COLO668 (cell line): ENCODE results near the gene SSUH2.
"Not testable (repeated sequence)": the region's sequence is repeated elsewhere in the genome, so short reads cannot be mapped to it uniquely, and the experiment has no call there.

Experiments
- DNase-seq: peaks from one replicate; lab custom pipeline; 2025; ENCODE audit not compliant: unreplicated experiment; lab: John Stamatoyannopoulos, UW

SSUH2 gene, protein sequence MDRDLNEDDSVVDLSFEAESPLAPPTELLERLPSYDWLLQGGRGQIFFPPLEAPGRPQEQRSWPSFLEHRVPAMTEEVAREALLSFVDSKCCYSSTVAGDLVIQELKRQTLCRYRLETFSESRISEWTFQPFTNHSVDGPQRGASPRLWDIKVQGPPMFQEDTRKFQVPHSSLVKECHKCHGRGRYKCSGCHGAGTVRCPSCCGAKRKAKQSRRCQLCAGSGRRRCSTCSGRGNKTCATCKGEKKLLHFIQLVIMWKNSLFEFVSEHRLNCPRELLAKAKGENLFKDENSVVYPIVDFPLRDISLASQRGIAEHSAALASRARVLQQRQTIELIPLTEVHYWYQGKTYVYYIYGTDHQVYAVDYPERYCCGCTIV

DNA sequence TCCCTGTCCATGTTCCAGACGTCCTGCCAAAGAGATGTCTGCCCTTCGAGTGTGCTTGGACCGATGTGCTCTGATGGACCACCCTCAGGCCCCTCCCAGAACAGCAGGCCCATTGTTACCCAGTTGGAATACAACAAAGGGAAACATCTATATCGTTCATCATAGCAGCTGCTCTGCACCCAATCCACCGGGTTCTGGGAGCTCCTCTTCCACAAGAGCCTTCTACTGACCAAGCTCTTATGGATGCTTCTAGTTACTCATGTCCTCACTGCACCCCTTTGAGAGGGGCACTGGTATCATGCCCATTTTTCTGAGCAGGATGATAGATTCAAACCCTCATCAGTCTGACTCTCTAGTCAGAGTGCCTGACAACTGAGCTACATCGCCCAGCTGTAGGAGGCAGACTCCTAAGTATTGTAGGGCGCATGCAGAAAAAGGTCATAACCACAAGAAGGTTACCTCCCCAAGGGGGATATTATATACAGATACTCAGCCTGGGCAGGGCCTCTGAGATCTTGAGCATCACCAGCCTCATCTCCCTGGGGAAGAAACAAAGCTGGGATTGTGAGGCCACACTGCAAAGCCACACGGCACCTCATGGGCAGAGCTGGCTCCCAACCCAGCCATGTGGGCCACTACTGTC lies at the start of gene SSUH2:
TSS of gene SSUH2 (minus strand) at position 51 of the 643 bp plus-strand sequence. CDS start at position 11, 40 bp downstream.
- no peak for DNase-seq

DNA sequence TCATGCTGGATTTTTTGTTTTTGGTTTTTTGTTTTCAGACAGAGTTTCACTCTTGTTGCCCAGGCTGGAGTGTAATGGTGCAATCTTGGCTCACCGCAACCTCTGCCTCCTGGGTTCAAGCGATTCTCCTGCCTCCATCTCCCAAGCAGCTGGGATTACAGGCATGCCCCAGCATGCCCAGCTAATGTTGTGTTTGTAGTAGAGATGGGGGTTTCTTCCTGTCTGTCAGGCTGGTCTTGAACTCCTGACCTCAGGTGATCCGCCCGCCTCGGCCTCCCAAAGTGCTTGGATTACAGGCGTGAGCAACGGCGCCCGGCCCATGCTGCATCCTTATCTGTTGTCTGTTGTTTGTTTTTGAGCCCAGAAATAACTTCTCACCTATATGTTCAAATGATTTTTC lies 46.7 kb upstream of the SSUH2 start:
- not testable (repeated sequence) for DNase-seq

DNA sequence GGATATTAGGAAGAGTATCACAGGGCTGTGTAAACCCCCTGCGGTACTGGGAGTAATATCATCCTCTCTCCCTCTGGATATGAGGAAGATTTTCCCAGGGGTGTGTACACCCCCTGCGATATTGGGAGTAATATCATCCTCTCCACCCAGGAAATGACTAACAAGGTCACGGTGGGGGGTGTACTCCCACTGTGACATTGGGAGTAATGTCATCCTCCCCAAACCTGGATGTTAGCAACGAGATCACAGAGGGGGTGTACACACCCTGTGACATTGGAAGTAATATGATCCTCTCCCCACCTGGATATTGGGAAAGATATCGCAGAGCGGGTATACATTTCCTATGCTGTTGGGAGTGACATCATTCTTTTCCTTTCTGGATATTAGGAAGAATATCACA lies 40.4 kb upstream of the SSUH2 start:
- not testable (repeated sequence) for DNase-seq

DNA sequence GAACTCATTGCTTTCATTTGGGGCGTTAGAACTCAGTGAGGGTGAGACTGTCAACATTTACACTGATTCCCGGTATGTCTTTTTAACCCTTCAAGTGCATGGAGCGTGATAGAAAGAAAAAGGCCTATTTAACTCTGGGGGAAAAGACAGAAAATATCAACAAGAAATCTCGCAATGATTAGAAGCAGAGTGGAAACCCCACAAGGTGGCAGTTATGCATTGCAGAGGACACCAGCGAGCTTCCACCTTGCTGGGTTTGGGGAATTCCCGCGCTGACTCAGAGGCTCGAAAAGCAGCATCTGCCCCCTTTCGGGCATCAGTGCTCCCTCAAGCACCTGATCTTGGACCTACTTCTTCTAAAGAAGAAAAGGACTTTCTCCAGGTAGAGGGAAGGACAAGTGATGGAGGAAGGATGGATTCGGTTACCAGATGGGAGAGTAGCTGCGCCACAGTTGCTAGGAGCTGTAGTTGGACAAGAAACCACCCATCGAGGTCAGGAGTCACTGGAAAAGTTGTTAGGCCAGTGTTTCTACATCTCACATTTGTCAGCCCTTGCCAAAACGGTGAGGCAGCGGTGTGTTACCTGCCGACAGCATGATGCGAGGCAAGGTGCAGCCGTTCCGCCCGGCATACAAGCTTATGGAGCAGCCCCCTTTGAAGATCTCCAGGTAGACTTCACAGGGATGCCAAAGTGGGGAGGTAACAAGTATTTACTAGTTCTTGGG lies 38.4 kb upstream of the SSUH2 start:
- DNase-seq = peak; percentile 20

DNA sequence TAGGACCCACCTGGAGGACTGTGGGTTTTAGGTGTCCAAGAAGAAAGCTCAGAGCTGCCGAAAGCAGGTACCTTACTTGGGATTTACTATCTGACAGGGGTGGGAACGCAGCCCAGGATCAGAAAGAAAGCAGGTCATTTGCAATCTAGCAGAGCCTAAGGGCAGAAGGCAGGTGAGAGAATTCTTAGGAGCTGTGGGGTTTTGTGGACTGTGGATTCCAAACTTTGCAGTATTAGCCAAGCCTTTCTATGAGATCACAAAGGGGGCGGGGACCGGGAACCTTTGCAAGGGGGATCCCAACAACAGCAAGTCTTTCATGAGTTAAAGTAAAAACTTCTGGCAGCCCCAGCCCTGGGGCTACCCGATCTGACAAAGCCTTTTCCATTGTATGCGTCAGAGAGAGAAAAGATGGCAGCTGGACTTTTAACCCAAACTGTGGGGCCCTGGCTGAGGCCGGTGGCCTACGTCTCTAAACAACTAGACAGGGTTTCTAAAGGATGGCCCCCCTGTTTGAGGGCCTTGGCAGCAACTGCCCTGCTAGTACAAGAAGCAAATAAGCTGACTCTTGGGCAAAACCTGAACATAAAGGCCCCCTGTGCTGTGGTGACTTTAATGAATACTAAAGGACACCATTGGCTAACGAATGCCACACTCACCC lies 37.4 kb upstream of the SSUH2 start:
- not testable (repeated sequence) for DNase-seq

DNA sequence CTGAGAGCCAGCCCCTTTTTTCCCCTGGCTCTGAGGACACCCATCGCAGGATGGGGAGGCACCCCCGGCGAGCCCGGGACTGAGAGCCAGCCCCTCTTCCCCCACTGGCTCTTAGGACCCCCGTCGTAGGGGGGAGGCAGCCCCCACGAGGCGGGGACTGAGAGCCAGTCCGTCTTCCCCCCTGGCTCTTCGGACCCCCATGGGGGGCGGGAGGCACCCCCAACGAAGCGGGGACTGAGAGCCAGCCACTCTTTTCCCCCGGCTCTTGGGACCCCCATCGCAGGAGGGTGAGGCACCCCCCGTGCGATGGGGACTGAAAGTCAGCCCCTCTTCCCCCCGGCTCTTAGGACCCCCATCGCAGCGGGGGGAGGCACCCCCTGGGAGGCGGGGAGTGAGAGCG lies 36.8 kb upstream of the SSUH2 start:
- no peak for DNase-seq

DNA sequence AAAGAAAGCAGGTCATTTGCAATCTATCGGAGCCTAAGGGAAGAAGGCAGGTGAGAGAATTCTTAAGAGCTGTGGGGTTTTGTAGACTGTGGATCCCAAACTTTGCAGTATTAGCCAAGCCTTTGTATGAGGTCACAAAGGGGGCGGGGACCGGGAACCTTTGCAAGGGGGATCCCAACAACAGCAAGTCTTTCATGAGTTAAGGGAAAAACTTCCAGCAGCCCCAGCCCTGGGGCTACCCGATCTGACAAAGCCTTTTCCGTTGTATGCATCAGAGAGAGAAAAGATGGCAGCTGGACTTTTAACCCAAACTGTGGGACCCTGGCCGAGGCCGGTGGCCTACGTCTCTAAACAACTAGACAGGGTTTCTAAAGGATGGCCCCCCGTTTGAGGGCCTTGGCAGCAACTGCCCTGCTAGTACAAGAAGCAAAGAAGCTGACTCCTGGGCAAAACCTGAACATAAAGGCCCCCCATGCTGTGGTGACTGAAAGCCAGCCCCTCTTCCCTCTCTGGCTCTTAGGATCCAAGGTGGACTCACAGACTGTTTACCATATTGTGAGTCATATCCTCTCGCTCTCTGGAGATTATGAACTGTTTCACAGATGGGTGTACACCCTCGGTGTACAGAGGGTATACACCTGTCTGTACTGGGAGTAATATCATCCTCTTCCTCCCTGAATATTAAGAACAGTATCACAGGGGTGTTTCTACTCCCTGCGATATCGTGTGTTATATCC lies 35.4 kb upstream of the SSUH2 start:
- DNase-seq = not testable (repeated sequence)

DNA sequence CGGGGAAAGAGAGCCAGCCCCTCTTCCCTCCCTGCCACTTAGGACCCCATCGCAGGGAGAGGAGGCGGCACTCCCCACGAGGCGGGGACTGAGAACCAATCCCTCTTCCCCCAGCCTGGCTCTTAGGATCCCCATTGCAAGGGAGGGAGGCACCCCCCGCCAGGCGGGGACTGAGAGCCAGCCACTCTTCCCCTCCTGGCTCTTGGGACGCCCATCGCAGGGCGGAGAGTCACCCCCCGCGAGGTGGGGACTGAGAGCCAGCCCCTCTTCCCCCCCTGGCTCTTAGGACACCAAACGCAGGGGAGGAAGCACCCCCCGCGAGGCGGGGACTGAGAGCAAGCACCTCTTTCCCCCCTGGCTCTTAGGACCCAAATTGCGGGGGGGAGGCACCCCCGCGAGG lies 34.2 kb upstream of the SSUH2 start:
- no peak for DNase-seq

DNA sequence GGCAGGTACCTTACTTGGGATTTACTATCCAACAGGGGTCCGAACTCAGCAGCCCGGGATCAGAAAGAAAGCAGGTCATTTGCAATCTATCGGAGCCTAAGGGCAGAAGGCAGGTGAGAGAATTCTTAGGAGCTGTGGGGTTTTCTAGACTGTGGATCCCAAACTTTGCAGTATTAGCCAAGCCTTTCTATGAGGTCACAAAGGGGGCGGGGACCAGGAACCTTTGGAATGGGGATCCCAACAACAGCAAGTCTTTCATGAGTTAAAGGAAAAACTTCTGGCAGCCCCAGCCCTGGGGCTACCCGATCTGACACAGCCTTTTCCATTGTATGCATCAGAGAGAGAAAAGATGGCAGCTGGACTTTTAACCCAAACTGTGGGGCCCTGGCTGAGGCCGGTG lies 32.7 kb upstream of the SSUH2 start:
- DNase-seq = not testable (repeated sequence)

DNA sequence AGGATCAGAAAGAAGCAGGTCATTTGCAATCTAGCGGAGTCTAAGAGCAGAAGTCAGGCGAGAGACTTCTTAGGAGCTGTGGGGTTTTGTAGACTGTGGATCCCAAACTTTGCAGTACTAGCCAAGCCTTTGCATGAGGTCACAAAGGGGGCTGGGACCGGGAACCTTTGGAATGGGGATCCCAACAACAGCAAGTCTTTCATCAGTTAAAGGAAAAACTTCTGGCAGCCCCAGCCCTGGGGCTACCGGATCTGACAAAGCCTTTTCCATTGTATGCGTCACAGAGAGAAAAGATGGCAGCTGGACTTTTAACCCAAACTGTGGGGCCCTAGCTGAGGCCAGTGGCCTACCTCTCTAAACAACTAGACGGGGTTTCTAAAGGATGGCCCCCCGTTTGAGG lies 31.0 kb upstream of the SSUH2 start:
- DNase-seq = not testable (repeated sequence)

DNA sequence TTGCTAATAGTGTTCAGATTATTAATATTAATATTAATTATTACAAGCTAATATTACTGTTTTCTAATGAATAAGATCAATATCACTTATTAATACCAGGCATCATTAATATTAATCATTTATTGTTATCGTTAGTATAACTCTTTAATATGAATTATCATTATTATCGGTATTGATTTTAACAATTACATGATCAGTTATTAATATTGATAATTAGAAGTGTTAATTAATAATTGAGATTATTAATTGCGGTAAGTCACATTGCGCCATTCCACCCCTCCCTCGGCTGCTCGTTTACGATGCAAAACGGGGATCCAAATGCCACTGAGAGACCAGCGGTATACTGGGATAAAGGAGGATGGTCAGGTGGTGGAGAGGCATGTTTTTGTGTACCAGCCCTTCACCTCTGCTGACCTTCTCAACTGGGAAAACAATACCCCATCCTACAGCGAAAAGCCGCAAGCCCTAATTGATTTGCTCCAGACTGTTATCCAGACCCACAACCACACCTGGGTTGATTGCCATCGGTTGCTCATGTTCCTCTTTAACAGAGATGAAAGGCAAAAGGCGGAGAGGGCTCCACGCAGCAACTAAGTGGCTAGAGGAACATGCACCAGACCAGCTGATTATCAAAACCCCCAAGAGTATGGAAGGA lies 28.6 kb upstream of the SSUH2 start:
- no peak for DNase-seq

DNA sequence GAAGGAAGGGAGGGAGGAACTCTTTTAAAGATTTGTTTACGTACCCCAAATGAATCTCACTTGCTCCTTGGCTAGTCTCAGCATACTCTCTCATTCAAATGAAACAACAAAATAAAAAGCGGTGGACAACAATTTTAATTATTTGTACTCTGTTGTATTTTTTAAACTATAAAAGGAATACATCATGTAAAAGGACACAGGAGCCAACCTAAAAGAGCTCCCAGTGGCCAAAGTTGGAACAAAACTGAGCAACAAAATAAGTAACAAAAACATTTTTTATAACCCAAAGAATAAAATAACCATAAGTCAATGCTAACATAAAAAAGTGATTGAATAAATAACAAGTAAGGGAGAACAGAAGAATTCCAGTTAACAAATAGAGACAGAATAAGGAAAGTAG lies 24.4 kb upstream of the SSUH2 start:
- DNase-seq = no peak

DNA sequence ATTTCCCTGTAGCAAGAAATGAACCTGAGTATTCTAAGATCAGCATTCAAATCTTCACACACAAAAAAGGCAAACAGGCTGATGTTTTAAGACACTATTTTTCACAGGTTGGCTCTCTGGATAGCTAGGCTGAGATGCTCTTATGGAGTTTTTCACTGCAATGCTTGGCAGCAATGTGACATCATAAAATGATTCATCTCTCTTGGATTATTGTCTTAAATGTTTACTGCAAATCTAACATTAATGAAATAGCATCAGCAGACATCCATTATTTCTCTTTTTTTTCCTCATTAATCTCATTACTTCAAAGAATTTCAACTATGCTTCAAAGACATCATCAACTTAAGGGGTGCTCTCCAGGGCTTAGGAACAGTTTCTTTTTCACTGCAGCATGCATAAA lies 23.6 kb upstream of the SSUH2 start:
- no peak for DNase-seq

DNA sequence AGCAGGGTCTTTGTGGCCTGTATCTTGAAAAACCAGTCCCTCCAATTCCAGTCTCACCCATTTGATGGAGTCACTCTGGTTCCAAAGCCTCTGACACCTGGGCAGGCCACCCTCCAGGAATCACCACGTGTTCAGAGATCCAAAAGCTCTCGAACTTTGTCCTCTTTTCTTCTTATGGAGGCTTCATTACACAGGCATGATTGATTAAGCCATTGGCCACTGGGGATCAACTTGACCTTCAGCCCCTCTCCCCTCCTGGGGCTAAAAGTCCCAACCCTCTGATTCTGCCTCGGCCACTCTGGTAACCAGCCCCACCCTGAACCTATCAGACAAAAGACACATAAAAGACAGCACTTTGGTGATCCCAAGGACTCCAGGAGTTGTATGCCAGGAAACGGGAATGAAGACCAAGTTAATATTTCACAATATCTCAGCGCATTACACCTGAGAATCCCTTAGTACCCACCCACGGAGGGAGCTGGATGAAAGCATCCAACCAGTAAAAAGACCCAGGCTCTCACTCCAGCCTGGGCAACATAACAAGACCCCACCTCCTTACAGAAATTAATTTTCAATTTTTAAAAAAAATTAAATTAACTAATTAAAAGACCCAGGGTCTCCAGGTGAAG lies 23.0 kb upstream of the SSUH2 start:
- no peak for DNase-seq

DNA sequence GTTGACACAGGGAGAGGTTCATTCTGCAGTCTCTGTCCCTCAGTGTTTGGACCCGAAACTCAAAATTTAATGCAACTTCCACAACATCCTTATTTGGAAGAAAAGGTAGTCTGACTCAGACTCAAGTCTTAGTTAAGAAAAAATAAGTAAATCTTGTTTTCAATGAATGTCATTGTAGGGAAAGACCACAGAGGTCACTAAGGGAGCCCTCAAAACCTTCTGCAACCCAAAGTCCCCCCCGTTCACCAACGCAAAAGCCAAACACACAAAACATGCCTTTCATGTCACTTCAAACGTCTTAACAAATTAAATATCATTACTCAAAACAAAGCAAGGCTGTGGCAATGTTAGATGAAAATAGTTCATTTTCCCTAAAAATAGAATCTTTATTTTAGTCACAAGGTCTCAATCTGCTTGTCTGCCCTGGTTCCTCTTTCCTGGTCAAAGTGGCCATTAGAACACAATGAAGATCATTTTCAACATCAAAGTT lies 20.9 kb upstream of the SSUH2 start:
- no peak for DNase-seq

DNA sequence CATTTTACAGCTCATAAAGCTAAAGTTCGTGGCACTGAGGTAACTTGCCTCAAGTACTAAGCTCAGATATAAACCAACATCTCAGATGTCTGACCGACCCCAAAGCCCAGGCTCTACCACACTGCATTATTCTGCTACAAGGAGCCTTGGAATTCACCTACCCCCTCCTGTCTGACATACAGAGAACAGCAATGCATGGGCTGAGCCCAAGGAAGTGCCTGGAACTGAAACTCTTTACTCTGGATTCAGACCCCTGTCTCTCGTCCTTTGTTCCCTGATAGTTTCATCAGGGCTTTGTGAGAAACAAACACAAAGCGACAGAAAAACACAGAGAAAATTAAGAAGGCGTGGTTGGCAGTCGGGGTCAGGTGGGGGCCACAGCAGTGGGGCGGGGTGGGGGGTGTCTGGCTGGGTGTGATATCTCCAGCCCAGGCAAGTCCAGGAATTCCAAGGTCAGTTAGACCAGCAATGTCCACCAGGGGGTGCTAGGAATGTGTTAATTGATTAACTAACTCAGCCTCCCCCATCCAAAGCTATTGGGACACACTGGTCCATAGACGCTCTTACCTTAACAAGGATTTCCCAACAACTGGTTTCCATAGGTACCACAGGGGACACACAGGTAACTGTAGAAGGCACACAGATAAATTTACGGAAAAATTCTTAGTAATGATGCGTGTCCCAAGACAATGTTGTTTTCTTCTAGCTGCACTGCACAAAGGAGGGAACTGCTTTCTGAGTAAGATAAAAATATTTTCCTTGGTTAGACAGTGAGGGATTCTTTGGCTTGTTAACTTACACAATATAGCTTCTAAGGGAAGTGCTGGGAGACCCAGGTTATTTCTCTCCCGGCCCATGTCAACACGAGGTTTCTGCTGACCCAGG lies 18.8 kb upstream of the SSUH2 start:
- peak; percentile 75 for DNase-seq

DNA sequence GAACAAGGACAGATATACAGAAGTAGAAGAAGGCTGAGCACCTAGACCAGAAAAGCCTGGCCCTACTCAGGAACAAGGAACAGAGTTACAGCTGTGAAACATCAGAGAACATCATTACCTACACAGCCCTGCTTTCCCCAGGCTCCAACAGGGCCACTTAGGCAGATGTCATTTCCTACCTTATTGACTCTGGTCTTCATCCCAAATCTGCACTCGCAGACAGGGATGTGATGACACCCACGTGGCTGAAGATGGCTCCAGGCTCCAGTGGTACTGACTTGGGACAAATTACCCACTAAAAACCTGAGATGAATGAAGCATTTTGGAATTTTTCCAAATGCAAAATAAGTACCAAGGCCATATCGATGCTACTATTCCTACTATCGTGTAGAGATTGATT lies 18.0 kb upstream of the SSUH2 start:
- no peak for DNase-seq
